DOHH2 (cell line): Measurements from ENCODE around the gene GLB1L.

Experiments
- EZH2phosphoT487 ChIP-seq: fragments of 200-600 bp; sonication (generic); IDR thresholded peaks from 2 replicates; pipeline ENCODE4 v1.6.1; 2017; ENCODE audit warnings: borderline replicate concordance, mild to moderate bottlenecking, antibody characterized with exemption, low read length, moderate library complexity, mixed read lengths
- TF ChIP-seq, protein P1 (sequence below): fragments of 200-600 bp; sonication (generic); IDR thresholded peaks from one replicate; pipeline ENCODE4 v1.5.1; 2014; ENCODE audit warnings: antibody characterized with exemption, mild to moderate bottlenecking, low read depth, low read length; ENCODE audit not compliant: poor library complexity, severe bottlenecking

DNA sequence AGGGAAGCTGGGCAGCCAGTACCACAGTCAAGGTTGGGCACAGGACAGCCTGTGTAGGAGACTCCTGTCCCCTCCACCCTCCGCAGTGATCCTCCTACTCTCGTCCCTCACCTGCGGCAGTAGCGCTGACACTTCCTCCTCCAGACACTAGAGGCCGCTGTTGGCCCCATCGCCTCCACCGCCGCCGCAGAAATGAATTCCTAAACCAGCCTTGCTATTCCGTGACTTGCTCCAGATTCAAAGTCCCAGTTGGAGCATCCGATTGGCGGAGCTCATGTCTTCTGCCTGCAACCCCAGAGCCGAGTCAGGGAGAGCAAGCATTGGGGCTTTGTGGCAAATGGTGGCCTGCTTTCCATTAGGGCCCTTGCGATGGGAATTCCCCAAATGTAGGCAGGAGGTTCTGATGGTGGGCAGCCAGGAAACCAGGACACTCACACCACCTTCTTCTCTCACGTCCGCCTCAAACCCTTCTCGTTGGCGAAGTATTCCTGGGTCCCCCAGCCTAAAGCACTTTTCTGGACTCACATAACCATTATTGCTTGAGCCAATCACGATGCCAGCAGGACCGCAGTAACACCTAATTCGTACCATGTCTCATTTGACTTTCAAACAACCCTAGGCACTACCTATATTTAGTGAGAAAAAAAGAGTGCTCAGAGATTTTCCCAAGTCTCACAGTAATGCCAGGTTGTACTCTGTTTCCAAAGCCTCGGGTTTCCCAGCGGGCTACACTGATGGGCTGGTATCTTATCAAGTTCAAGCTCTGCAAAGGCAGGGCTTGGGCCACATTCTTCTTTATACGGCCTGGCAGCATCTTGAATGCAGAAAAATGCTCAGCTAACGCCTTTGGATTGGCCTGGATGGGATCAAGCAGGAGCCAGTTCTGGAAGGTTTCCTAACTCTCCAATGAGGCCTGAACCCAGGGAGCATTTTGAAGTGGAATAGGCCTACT lies 32.7 kb upstream of the GLB1L start:
- TF ChIP-seq, protein P1, sequence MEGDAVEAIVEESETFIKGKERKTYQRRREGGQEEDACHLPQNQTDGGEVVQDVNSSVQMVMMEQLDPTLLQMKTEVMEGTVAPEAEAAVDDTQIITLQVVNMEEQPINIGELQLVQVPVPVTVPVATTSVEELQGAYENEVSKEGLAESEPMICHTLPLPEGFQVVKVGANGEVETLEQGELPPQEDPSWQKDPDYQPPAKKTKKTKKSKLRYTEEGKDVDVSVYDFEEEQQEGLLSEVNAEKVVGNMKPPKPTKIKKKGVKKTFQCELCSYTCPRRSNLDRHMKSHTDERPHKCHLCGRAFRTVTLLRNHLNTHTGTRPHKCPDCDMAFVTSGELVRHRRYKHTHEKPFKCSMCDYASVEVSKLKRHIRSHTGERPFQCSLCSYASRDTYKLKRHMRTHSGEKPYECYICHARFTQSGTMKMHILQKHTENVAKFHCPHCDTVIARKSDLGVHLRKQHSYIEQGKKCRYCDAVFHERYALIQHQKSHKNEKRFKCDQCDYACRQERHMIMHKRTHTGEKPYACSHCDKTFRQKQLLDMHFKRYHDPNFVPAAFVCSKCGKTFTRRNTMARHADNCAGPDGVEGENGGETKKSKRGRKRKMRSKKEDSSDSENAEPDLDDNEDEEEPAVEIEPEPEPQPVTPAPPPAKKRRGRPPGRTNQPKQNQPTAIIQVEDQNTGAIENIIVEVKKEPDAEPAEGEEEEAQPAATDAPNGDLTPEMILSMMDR, result peak; percentile 95
- no peak for TF ChIP-seq EZH2phosphoT487
